Transverse colon (tissue), 4 donors: Measurements from ENCODE around the gene CHD2.

Experiments used
- CTCF ChIP-seq, 5 experiments: fragments of 200-600 bp in 3 of 5; fragments of 450-650 bp in 2 of 5; sonication (generic) in 3 of 5; IDR thresholded peaks; 1 replicate in 2 of 5; 2 replicates in 3 of 5; pipeline ENCODE4 v1.5.1; 2016 to 2017; ENCODE audit warnings: antibody characterized with exemption in 5 of 5, inconsistent platforms in 3 of 5, mild to moderate bottlenecking in 2 of 5, moderate library complexity in 1 of 5
- EP300 ChIP-seq: sonication (generic); formaldehyde crosslinking; IDR thresholded peaks from one replicate; pipeline ENCODE4 v1.6.1; 2017; ENCODE audit warnings: antibody characterized with exemption, low read depth
- POLR2A ChIP-seq: fragments of 450-650 bp; IDR thresholded peaks from one replicate; pipeline ENCODE4 v1.6.1; 2016; ENCODE audit warnings: antibody characterized with exemption, mild to moderate bottlenecking, moderate library complexity
- POLR2AphosphoS5 ChIP-seq, 3 donors: sonication (generic); formaldehyde crosslinking; IDR thresholded peaks; one replicate each; pipeline ENCODE4 v1.6.1; 2016; ENCODE audit warnings: antibody characterized with exemption in 3 of 3

- TF ChIP-seq CTCF (IDR thresholded peaks at IDR 0.05): no peak
- TF ChIP-seq POLR2AphosphoS5 (IDR thresholded peaks at IDR 0.05): no peak
- no peak for TF ChIP-seq POLR2A
- TF ChIP-seq EP300: no peak
Measured at GRCh38 chr15:92910451-92910850, 10.3 kb downstream of the CHD2 start.
